HepG2 (cell line): Measurements from ENCODE around the gene SAPCD2. TPM values are rescaled to one million over a fixed set of nuclear protein-coding genes. Genes with fewer than 3 reads are reported as not detected.

Source experiments
- ATAC-seq: fragments of 200-7000 bp; cut with Tn5 transposase; 3 replicates; pipeline ENCODE4 v1.9.1; 2020; ENCODE audit warnings: mild to moderate bottlenecking, moderate library complexity
- BruUV-seq: library from RNA; stranded (reverse); fragments of 400-500 nt; replicated peaks from 2 replicates; lab custom pipeline; 2021; lab: Mats Ljungman, UMichigan
- CTCF ChIA-PET: fragments of 300-600 bp; formaldehyde crosslinking; extraction: SDS; loops from one replicate; lab custom pipeline; 2021; ENCODE audit warnings: low total read pairs, inconsistent platforms, low intra/inter-chr PET ratio; lab: Yijun Ruan, JAX
- POLR2A ChIA-PET: fragments of 350-600 bp; sonication (Branson Sonifier 250); formaldehyde crosslinking; loops from one replicate; lab custom pipeline; 2020; ENCODE audit warnings: antibody characterized with exemption, inconsistent platforms; lab: Yijun Ruan, JAX
- DNase-seq: peaks from one replicate; pipeline ENCODE4 v3.0.0-alpha.2; 2015; ENCODE audit warnings: low spot score
- FAIRE-seq: peaks from 3 replicates; lab custom pipeline; 2011; peaks lifted over from hg19 to GRCh38; lab: Jason Lieb, UNC
- H2AFZ ChIP-seq: one replicate; pipeline ENCODE4 v1.6.1; 2011; ENCODE audit warnings: low read length, inconsistent platforms
- H3K27ac ChIP-seq: fragments of 300-600 bp; 3 replicates; pipeline ENCODE4 v1.8.0; 2011; ENCODE audit warnings: mixed run types, mild to moderate bottlenecking, mixed read lengths, low read length, inconsistent platforms; ENCODE audit not compliant: insufficient read depth; ENCODE audit errors: extremely low read length
- H3K27me3 ChIP-seq, 2 experiments: fragments of 200-600 bp in 1 of 2; 2 replicates in 1 of 2; 3 replicates in 1 of 2; pipeline versions ENCODE4 v1.6.0 to v1.8.0; 2011; ENCODE audit warnings: low read length in 2 of 2, mild to moderate bottlenecking in 2 of 2, moderate library complexity in 2 of 2, inconsistent platforms in 1 of 2; ENCODE audit not compliant: insufficient read depth in 2 of 2, control insufficient read depth in 1 of 2
- H3K36me3 ChIP-seq, 2 experiments: fragments of 200-600 bp in 1 of 2; replicated peaks in 1 of 2; 2 replicates in 1 of 2; 3 replicates in 1 of 2; pipeline versions ENCODE4 v1.5.1 to v1.8.0; 2011; ENCODE audit warnings: low read length in 2 of 2, inconsistent platforms in 1 of 2; ENCODE audit not compliant: insufficient read depth in 2 of 2, control insufficient read depth in 1 of 2
- H3K4me1 ChIP-seq: 2 replicates; pipeline ENCODE4 v1.5.1; 2012; ENCODE audit warnings: low read length, inconsistent platforms; ENCODE audit not compliant: insufficient read depth
- H3K4me2 ChIP-seq: 2 replicates; pipeline ENCODE4 v1.6.0; 2011; ENCODE audit warnings: low read depth, low read length, inconsistent platforms
- H3K4me3 ChIP-seq, 3 experiments: fragments of 200-600 bp in 1 of 3; sonication (generic), shearing (Covaris generic) in 1 of 3; replicated peaks in 1 of 3; 2 replicates each; pipeline ENCODE4 v1.5.1; 2011 to 2016; ENCODE audit warnings: low read length in 3 of 3, inconsistent platforms in 2 of 3, low read depth in 2 of 3, mild to moderate bottlenecking in 2 of 3, control low read depth in 1 of 3, mixed read lengths in 1 of 3; ENCODE audit not compliant: insufficient read depth in 1 of 3
- H3K79me2 ChIP-seq: one replicate; pipeline ENCODE4 v1.6.1; 2011; ENCODE audit warnings: low read length, inconsistent platforms; ENCODE audit not compliant: insufficient read depth
- H3K9ac ChIP-seq: 2 replicates; pipeline ENCODE4 v1.6.0; 2011; ENCODE audit warnings: mild to moderate bottlenecking, low read depth, low read length, inconsistent platforms; ENCODE audit not compliant: insufficient read depth
- H3K9me3 ChIP-seq: 2 replicates; pipeline ENCODE4 v1.5.1; 2012; ENCODE audit warnings: mild to moderate bottlenecking, low read length
- H4K20me1 ChIP-seq: 2 replicates; pipeline ENCODE4 v1.6.0; 2011; ENCODE audit warnings: inconsistent platforms, mild to moderate bottlenecking, low read length, moderate library complexity; ENCODE audit not compliant: insufficient read depth
- EHMT2 ChIP-seq: fragments of 200-600 bp; sonication (generic); IDR thresholded peaks from 2 replicates; pipeline ENCODE4 v1.7.0; 2017; ENCODE audit warnings: antibody characterized with exemption, low read depth, low read length, borderline replicate concordance
- FOXK1 ChIP-seq: sonication (generic); formaldehyde crosslinking; IDR thresholded peaks from 2 replicates; pipeline ENCODE4 v1.4.0; 2020; ENCODE audit warnings: low read depth, missing genetic modification reagents, borderline replicate concordance
- MEIS2 ChIP-seq: sonication (generic); formaldehyde crosslinking; IDR thresholded peaks from 2 replicates; pipeline ENCODE4 v1.9.0; 2021; ENCODE audit warnings: mild to moderate bottlenecking, missing genetic modification reagents
- MTA1 ChIP-seq: sonication (generic); formaldehyde crosslinking; IDR thresholded peaks from 2 replicates; pipeline ENCODE4 v1.4.0; 2020; ENCODE audit warnings: missing genetic modification reagents, mild to moderate bottlenecking, borderline replicate concordance
- NR2F2 ChIP-seq: IDR thresholded peaks from 2 replicates; pipeline ENCODE4 v1.6.1; 2012; ENCODE audit warnings: low read depth, inconsistent platforms, borderline replicate concordance
- RERE ChIP-seq: IDR thresholded peaks from 2 replicates; pipeline ENCODE4 v1.6.1; 2016; ENCODE audit warnings: low read depth, missing genetic modification reagents, missing compliant biosample characterization
- TMF1 ChIP-seq: sonication (generic); formaldehyde crosslinking; IDR thresholded peaks from 2 replicates; pipeline ENCODE4 v1.8.1; 2022; ENCODE audit warnings: low read depth, missing genetic modification reagents
- ZBTB1 ChIP-seq: sonication (generic); formaldehyde crosslinking; IDR thresholded peaks from 2 replicates; pipeline ENCODE4 v1.4.0; 2020; ENCODE audit warnings: missing genetic modification reagents, borderline replicate concordance
- ZBTB2 ChIP-seq: sonication (generic); formaldehyde crosslinking; IDR thresholded peaks from 2 replicates; pipeline ENCODE4 v1.8.0; 2022; ENCODE audit warnings: low read depth, missing genetic modification reagents
- ZNF564 ChIP-seq: sonication (generic); formaldehyde crosslinking; IDR thresholded peaks from 2 replicates; pipeline ENCODE4 v1.8.1; 2023; ENCODE audit warnings: mild to moderate bottlenecking, missing genetic modification reagents
- WGBS: methylation state at CpG from one replicate; pipeline ENCODE4 v1.1.6; 2017; ENCODE audit warnings: low lambda C conversion rate; 5-methylcytosine and 5-hydroxymethylcytosine counted together
- in situ Hi-C: cut with HindIII; loops from 2 replicates; pipeline ENCODE4 v1.10.0; 2017; ENCODE audit warnings: low pct_unique_long_range_greater_than_20kb; ENCODE audit not compliant: extremely low pct_ligation_motif_present
- intact Hi-C: fragments of 100-400 bp; cut with micrococcal nuclease; formaldehyde crosslinking; loops from one replicate; pipeline ENCODE4 v1.10.0; 2022; ENCODE audit not compliant: unreplicated experiment
- polyA plus RNA-seq, 8 experiments: library from polyadenylated mRNA; depleted of rRNA in 3 of 8; stranded (reverse) in 7 of 8; unstranded in 1 of 8; fragments of >200 nt; fragmentation: Illumina TruSeq in 4 of 8; extraction: Trizol in 4 of 8; gene quantifications; 2 replicates each; pipeline versions ENCODE4 v1.2.1 to v1.2.3, GENCODE V29; 2011 to 2016; ENCODE audit warnings: low read depth in 4 of 8, missing spikeins in 1 of 8, mixed read lengths in 1 of 8; ENCODE audit not compliant: insufficient read depth in 1 of 8
- total RNA-seq, 5 experiments: library from RNA; depleted of rRNA; stranded (reverse); fragments of >200 nt; fragmentation: Illumina TruSeq; extraction: Trizol; gene quantifications; 2 replicates each; pipeline ENCODE4 v1.2.3, GENCODE V29; 2016; ENCODE audit warnings: low read depth in 1 of 5

Gene SAPCD2
- total and polyA plus RNA-seq, 2 of the 13 experiments (the other 11 are each of a cell fraction or from before 2014, with no cell fraction given) = 21.9 to 42.8 TPM

- no peak for TF ChIP-seq RERE (CRISPR knock-in tag)
- TF ChIP-seq NR2F2 = no peak
- TF ChIP-seq, all 625 proteins: peak for 0
Measured at GRCh38 chr9:137108608-137109249, 38.4 kb upstream of the SAPCD2 start (continued).

GRCh38 chr9:137107982-137108381 lies 37.6 kb upstream of the SAPCD2 start:
- no peak overlapping the region for H3K4me2 ChIP-seq
- FAIRE-seq = no peak
- WGBS = 88% methylated on average over 9 of the region's 17 CpGs
- no TSS peak for BruUV-seq
- in situ Hi-C loops (no loop called here), intact Hi-C loops (no loop called here)
- POLR2A ChIA-PET = no interaction called here
- H3K9me3 ChIP-seq = no peaks in the 10 kb centered on the region
- H3K27ac ChIP-seq = no peak overlapping the region
- H3K4me1 ChIP-seq = peaks cover 33% of the 10 kb centered on the region
- no peak overlapping the region for H2AFZ ChIP-seq
- H3K79me2 ChIP-seq = no peaks in the 10 kb centered on the region
- no peak for ATAC-seq
- peaks cover 20 to 31% of the 10 kb centered on the region in 2 experiments for H3K36me3 ChIP-seq
- H4K20me1 ChIP-seq = no peaks in the 10 kb centered on the region
- no peaks in the 10 kb centered on the region for H3K27me3 ChIP-seq
- H3K9ac ChIP-seq = no peak overlapping the region
- TF ChIP-seq MEIS2 (CRISPR knock-in tag) (no peak), FOXK1 (CRISPR knock-in tag) (no peak), TMF1 (CRISPR knock-in tag) (no peak), ZBTB1 (CRISPR knock-in tag) (no peak), ZNF564 (CRISPR knock-in tag) (no peak), EHMT2 (no peak), MTA1 (no peak), ZBTB2 (no peak)
- CTCF ChIA-PET = no interaction called here
- H3K4me3 ChIP-seq = no peak overlapping the region
- DNase-seq = no peak
